GM12878 (cell line): ENCODE measurements around the gene PLG.

Source experiments
- CHD1 ChIP-seq: IDR thresholded peaks from 2 replicates; pipeline ENCODE4 v1.6.1; 2012; ENCODE audit warnings: low read depth, low read length, improper control_type of control experiment
- HDGF ChIP-seq: fragments of 450-650 bp; IDR thresholded peaks from 2 replicates; pipeline ENCODE4 v1.6.1; 2016; ENCODE audit warnings: antibody characterized with exemption
- NFYB ChIP-seq: IDR thresholded peaks from 2 replicates; pipeline ENCODE4 v1.6.1; 2011; ENCODE audit warnings: low read depth, mild to moderate bottlenecking, low read length, improper control_type of control experiment, moderate library complexity; ENCODE audit not compliant: insufficient read depth
- POLR2A ChIP-seq: IDR thresholded peaks from 2 replicates; pipeline ENCODE4 v1.6.1; 2011; ENCODE audit warnings: low read depth, mild to moderate bottlenecking, low read length
- POLR2AphosphoS5 ChIP-seq: IDR thresholded peaks from 2 replicates; pipeline ENCODE4 v1.6.1; 2011; ENCODE audit warnings: mild to moderate bottlenecking, low read length, inconsistent platforms
- RBBP5 ChIP-seq: fragments of 200-600 bp; sonication (generic); conservative IDR thresholded peaks from 2 replicates; pipeline ENCODE4 v1.6.1; 2016
- SP1 ChIP-seq: IDR thresholded peaks from one replicate; pipeline ENCODE4 v1.6.1; 2011; ENCODE audit warnings: low read depth, low read length
- SRF ChIP-seq, 2 experiments: IDR thresholded peaks; 2 replicates each; pipeline ENCODE4 v1.6.1; 2011; ENCODE audit warnings: low read depth in 2 of 2, low read length in 2 of 2, mild to moderate bottlenecking in 1 of 2, moderate library complexity in 1 of 2
- TAF1 ChIP-seq: IDR thresholded peaks from 2 replicates; pipeline ENCODE4 v1.6.1; 2011; ENCODE audit warnings: mild to moderate bottlenecking, low read depth, low read length, borderline replicate concordance
- ZNF274 ChIP-seq: IDR thresholded peaks from one replicate; pipeline ENCODE4 v1.8.0; 2011; ENCODE audit not compliant: insufficient read length, insufficient read depth
- ZZZ3 ChIP-seq: IDR thresholded peaks from 2 replicates; pipeline ENCODE4 v1.6.1; 2011; ENCODE audit warnings: low read depth; ENCODE audit not compliant: control insufficient read depth, insufficient read length
- TF ChIP-seq, protein P1 (sequence below), 3 experiments: IDR thresholded peaks in 2 of 3; conservative IDR thresholded peaks in 1 of 3; 2 replicates each; pipeline ENCODE4 v1.5.1; 2011; ENCODE audit warnings: low read depth in 3 of 3, low read length in 3 of 3, mild to moderate bottlenecking in 3 of 3, control low read depth in 2 of 3, moderate library complexity in 2 of 3, inconsistent platforms in 1 of 3, mixed read lengths in 1 of 3; ENCODE audit not compliant: control insufficient read depth in 2 of 3, insufficient read depth in 1 of 3; ENCODE audit errors: extremely low read depth in 1 of 3
- TF ChIP-seq, protein P2 (sequence below): fragments of 150-350 bp; IDR thresholded peaks from 2 replicates; pipeline ENCODE4 v1.6.1; 2016; ENCODE audit warnings: low read depth, low read length
- TF ChIP-seq, protein P3 (sequence below): IDR thresholded peaks from 2 replicates; pipeline ENCODE4 v1.6.1; 2011; ENCODE audit warnings: low read depth, low read length, improper control_type of control experiment, borderline replicate concordance

DNA sequence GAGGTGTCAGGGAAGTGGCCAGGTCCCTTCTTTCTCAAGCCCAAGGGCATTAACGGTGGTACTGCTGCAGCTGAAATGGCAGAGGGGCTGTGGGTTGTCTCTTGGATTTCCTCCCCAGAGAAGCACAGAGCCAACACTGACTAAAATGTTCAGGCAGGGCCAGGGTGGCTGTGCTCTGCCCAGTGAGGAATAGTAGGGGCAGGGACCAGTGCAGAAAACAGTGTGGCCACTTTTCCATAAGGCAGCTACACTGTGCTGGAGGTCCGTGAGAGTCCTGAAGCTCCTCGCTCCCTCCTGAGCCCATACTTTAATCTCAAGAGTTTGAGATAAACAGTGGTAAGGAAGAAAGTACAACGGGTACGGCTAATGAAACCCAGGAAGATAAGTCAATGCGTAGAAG is 42.5 kb upstream of the PLG start:
- TF ChIP-seq CHD1 (no peak), HDGF (no peak), RBBP5 (no peak), POLR2AphosphoS5 (no peak), NFYB (no peak), TAF1 (no peak), ZNF274 (no peak), SP1 (no peak), POLR2A (no peak), SRF (IDR thresholded peaks at IDR 0.05; ENCODE audit: low read depth in 2 of 2, low read length in 2 of 2) (no peak), ZZZ3 (no peak)
- TF ChIP-seq, protein P1, sequence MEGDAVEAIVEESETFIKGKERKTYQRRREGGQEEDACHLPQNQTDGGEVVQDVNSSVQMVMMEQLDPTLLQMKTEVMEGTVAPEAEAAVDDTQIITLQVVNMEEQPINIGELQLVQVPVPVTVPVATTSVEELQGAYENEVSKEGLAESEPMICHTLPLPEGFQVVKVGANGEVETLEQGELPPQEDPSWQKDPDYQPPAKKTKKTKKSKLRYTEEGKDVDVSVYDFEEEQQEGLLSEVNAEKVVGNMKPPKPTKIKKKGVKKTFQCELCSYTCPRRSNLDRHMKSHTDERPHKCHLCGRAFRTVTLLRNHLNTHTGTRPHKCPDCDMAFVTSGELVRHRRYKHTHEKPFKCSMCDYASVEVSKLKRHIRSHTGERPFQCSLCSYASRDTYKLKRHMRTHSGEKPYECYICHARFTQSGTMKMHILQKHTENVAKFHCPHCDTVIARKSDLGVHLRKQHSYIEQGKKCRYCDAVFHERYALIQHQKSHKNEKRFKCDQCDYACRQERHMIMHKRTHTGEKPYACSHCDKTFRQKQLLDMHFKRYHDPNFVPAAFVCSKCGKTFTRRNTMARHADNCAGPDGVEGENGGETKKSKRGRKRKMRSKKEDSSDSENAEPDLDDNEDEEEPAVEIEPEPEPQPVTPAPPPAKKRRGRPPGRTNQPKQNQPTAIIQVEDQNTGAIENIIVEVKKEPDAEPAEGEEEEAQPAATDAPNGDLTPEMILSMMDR (IDR thresholded peaks at IDR 0.05 in 2 of 3, conservative IDR thresholded peaks at IDR 0.05 in 1 of 3; ENCODE audit: control insufficient read depth in 2 of 3, extremely low read depth in 1 of 3, insufficient read depth in 1 of 3, low read depth in 3 of 3, low read length in 3 of 3) = no peak
- TF ChIP-seq, protein P2, sequence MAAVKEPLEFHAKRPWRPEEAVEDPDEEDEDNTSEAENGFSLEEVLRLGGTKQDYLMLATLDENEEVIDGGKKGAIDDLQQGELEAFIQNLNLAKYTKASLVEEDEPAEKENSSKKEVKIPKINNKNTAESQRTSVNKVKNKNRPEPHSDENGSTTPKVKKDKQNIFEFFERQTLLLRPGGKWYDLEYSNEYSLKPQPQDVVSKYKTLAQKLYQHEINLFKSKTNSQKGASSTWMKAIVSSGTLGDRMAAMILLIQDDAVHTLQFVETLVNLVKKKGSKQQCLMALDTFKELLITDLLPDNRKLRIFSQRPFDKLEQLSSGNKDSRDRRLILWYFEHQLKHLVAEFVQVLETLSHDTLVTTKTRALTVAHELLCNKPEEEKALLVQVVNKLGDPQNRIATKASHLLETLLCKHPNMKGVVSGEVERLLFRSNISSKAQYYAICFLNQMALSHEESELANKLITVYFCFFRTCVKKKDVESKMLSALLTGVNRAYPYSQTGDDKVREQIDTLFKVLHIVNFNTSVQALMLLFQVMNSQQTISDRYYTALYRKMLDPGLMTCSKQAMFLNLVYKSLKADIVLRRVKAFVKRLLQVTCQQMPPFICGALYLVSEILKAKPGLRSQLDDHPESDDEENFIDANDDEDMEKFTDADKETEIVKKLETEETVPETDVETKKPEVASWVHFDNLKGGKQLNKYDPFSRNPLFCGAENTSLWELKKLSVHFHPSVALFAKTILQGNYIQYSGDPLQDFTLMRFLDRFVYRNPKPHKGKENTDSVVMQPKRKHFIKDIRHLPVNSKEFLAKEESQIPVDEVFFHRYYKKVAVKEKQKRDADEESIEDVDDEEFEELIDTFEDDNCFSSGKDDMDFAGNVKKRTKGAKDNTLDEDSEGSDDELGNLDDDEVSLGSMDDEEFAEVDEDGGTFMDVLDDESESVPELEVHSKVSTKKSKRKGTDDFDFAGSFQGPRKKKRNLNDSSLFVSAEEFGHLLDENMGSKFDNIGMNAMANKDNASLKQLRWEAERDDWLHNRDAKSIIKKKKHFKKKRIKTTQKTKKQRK = no peak
- TF ChIP-seq, protein P3, sequence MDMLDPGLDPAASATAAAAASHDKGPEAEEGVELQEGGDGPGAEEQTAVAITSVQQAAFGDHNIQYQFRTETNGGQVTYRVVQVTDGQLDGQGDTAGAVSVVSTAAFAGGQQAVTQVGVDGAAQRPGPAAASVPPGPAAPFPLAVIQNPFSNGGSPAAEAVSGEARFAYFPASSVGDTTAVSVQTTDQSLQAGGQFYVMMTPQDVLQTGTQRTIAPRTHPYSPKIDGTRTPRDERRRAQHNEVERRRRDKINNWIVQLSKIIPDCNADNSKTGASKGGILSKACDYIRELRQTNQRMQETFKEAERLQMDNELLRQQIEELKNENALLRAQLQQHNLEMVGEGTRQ = no peak
